ENCODE results near the gene ALOX15B. TPM values are rescaled to one million over a fixed set of nuclear protein-coding genes. Genes with fewer than 3 reads are reported as not detected.

ALOX15B gene
- total RNA-seq, 1 experiment from 2014 or later: 0.30 TPM

DNA sequence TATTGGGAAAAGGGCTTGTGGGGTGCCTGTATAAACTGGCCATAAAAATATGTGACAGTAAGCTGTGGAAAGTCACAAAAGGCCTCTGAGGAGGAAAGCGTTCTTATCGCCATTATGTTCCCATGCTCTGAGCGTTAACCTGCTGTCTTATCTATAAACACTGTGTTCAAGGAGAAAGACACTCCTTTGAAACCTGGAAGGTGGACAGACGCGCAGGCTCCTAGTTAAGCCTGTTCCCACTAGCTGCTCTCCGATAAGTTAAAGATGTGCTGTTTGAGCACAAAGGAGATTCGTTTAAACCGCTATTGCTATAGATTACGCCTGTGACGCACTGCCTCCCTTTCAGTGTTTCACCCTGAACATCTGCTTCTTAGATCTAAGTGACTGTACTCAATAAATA, 43.4 kb downstream of the ALOX15B start (continued):
- TF ChIP-seq, protein P1, sequence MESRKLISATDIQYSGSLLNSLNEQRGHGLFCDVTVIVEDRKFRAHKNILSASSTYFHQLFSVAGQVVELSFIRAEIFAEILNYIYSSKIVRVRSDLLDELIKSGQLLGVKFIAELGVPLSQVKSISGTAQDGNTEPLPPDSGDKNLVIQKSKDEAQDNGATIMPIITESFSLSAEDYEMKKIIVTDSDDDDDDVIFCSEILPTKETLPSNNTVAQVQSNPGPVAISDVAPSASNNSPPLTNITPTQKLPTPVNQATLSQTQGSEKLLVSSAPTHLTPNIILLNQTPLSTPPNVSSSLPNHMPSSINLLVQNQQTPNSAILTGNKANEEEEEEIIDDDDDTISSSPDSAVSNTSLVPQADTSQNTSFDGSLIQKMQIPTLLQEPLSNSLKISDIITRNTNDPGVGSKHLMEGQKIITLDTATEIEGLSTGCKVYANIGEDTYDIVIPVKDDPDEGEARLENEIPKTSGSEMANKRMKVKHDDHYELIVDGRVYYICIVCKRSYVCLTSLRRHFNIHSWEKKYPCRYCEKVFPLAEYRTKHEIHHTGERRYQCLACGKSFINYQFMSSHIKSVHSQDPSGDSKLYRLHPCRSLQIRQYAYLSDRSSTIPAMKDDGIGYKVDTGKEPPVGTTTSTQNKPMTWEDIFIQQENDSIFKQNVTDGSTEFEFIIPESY (IDR thresholded peaks at IDR 0.05; ENCODE audit: extremely low read depth, insufficient replicate concordance, low read length): no peak
- TF ChIP-seq TCF7L2 (IDR thresholded peaks at IDR 0.05; ENCODE audit: borderline replicate concordance, extremely low read depth, insufficient read depth, insufficient read length): no peak
- TF ChIP-seq CEBPB (IDR thresholded peaks at IDR 0.05; ENCODE audit: low read depth): no peak
- no peak for TF ChIP-seq SRF (IDR thresholded peaks at IDR 0.05; ENCODE audit: low read depth)

DNA sequence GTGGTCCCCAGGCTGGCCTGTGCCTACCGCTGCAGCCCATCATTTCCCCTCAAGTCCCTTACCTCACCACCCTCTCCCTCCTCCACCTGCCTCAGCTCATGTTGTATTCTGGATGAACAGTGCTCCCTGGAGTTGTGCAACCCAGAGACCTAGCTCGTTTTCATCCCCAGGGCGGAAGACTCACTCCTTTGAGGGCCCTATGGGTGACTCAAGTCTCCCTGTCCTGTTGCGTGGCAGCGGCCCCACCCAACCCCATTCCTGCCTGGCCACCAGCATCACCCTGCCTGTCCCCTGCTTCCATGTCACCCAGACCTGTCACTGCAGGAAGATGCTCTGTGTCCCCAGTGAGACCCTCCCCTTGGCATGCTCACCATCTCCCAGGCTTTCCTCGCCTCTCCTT, 45.4 kb downstream of the ALOX15B start:
- intact Hi-C loops (cut with micrococcal nuclease): no loop called here

More for the DNA sequence above, 45.4 kb downstream of the ALOX15B start:
- no peak for DNase-seq (ENCODE audit: low read depth, low spot score)
- Histone ChIP-seq H3K27me3 (ENCODE audit: insufficient read depth, low read length) (no peaks in the 10 kb centered on the region), H3K9me3 (ENCODE audit: control insufficient read depth in 1 of 2, insufficient read depth in 1 of 2, low read depth in 1 of 2, low read length in 2 of 2) (no peaks in the 10 kb centered on the region), H3K36me3 (ENCODE audit: control insufficient read depth in 1 of 2, insufficient read depth in 2 of 2, low read length in 2 of 2) (no peaks in the 10 kb centered on the region), H3K27ac (ENCODE audit: low read depth, low read length) (no peak overlapping the region), H2AFZ (ENCODE audit: low read depth, low read length, poor library complexity, severe bottlenecking) (no peak overlapping the region), H4K20me1 (ENCODE audit: insufficient read depth) (no peaks in the 10 kb centered on the region), H3K9me2 (ENCODE audit: insufficient read depth) (no peaks in the 10 kb centered on the region), H3K4me2 (ENCODE audit: low read length) (no peak overlapping the region), H3K4me1 (ENCODE audit: control insufficient read depth in 1 of 2, insufficient read depth in 2 of 2, low read length in 2 of 2) (peaks cover 4 to 27% of the 10 kb centered on the region in 2 experiments), H3K4me3 (replicated peaks in 1 of 2; ENCODE audit: low read depth in 1 of 2, low read length in 2 of 2) (no peak overlapping the region), H3K9ac (ENCODE audit: low read length) (no peak overlapping the region), H3K79me2 (ENCODE audit: insufficient read depth, low read length) (peaks cover 4% of the 10 kb centered on the region; the same call in 1 of the 2 replicates)
- no peak for TF ChIP-seq EZH2phosphoT487 (IDR thresholded peaks at IDR 0.05; ENCODE audit: borderline replicate concordance)
- CTCF ChIA-PET: interaction anchor here (1.9 to 2.1 kb wide), 2 partner anchors 9 to 10 kb away, joined by 9 read pairs; no protein-coding TSS in a partner anchor
- RAD21 ChIA-PET (ENCODE audit: low non-redundant PET in 1 of 2, low total read pairs in 2 of 2, uncharacterized antibody in 2 of 2, unreplicated experiment in 2 of 2): no interaction called here
- no TSS peak for BruUV-seq (replicated peaks)
- POLR2A ChIA-PET: no interaction called here
- ATAC-seq: no peak

All from HCT116 (cell line).